Endothelial cell of umbilical vein (primary cell): Measurements from ENCODE around the gene SYTL5. TPM values are rescaled to one million over a fixed set of nuclear protein-coding genes. Genes with fewer than 3 reads are reported as not detected.

Experiments
- BruUV-seq: library from RNA; stranded (reverse); fragments of 400-500 nt; replicated peaks from 2 replicates; lab custom pipeline; 2021; lab: Mats Ljungman, UMichigan
- CTCF ChIA-PET: fragments of 300-600, 350-600 bp; sonication (Branson Sonifier 250); formaldehyde crosslinking; loops from one replicate; lab custom pipeline; 2021; ENCODE audit warnings: antibody characterized with exemption, inconsistent platforms; lab: Charles Lee
- POLR2A ChIA-PET: fragments of 300-600, 350-600 bp; sonication (Branson Sonifier 250); formaldehyde crosslinking; loops from one replicate; lab custom pipeline; 2021; ENCODE audit warnings: antibody characterized with exemption, inconsistent platforms; lab: Charles Lee
- DNase-seq: peaks from one replicate; pipeline ENCODE4 v3.0.0-alpha.2; 2011; ENCODE audit warnings: low read depth, low spot score
- FAIRE-seq: peaks from 2 replicates; lab custom pipeline; 2011; peaks lifted over from hg19 to GRCh38; lab: Jason Lieb, UNC
- H2AFZ ChIP-seq: 2 replicates; pipeline ENCODE4 v1.6.0; 2012; ENCODE audit warnings: low read depth, low read length, control low read depth, inconsistent platforms
- H3K27ac ChIP-seq: 2 replicates; pipeline ENCODE4 v1.5.1; 2011; ENCODE audit warnings: low read depth, mild to moderate bottlenecking, control low read depth, low read length, moderate library complexity; ENCODE audit not compliant: insufficient read depth
- H3K27me3 ChIP-seq, 2 experiments: 2 replicates each; pipeline versions ENCODE4 v1.6.0 to v1.6.1; 2011; ENCODE audit warnings: low read length in 2 of 2, mixed read lengths in 1 of 2; ENCODE audit not compliant: control insufficient read depth in 2 of 2, insufficient read depth in 2 of 2
- H3K36me3 ChIP-seq, 2 experiments: 2 replicates in 1 of 2; 3 replicates in 1 of 2; pipeline ENCODE4 v1.5.1; 2011; ENCODE audit warnings: low read length in 2 of 2, mild to moderate bottlenecking in 1 of 2, moderate library complexity in 1 of 2; ENCODE audit not compliant: control insufficient read depth in 2 of 2, insufficient read depth in 2 of 2; ENCODE audit errors: extremely low read depth in 1 of 2
- H3K4me1 ChIP-seq: 3 replicates; pipeline ENCODE4 v1.5.1; 2011; ENCODE audit warnings: mild to moderate bottlenecking, low read length; ENCODE audit not compliant: control insufficient read depth, insufficient read depth; ENCODE audit errors: extremely low read depth
- H3K4me2 ChIP-seq: 2 replicates; pipeline ENCODE4 v1.6.1; 2011; ENCODE audit warnings: low read length, control low read depth, mixed read lengths; ENCODE audit not compliant: insufficient read depth
- H3K4me3 ChIP-seq, 3 experiments: fragments of 200-600 bp in 1 of 3; sonication (generic), shearing (Covaris generic) in 1 of 3; replicated peaks in 1 of 3; 2 replicates each; pipeline ENCODE4 v1.5.1; 2011 to 2016; ENCODE audit warnings: control low read depth in 3 of 3, low read length in 3 of 3, mild to moderate bottlenecking in 2 of 3, inconsistent platforms in 1 of 3, low read depth in 1 of 3, moderate library complexity in 1 of 3; ENCODE audit not compliant: insufficient read depth in 1 of 3
- H3K79me2 ChIP-seq: 2 replicates; pipeline ENCODE4 v1.6.0; 2012; ENCODE audit warnings: low read length, inconsistent platforms; ENCODE audit not compliant: control insufficient read depth, insufficient read depth
- H3K9ac ChIP-seq: replicated peaks from 2 replicates; pipeline ENCODE3; 2011; ENCODE audit warnings: low read length, control low read depth; ENCODE audit not compliant: insufficient read depth; ENCODE audit errors: extremely low read depth
- H3K9me1 ChIP-seq: replicated peaks from 3 replicates; pipeline ENCODE4 v1.6.0; 2011; ENCODE audit warnings: mild to moderate bottlenecking, low read length; ENCODE audit not compliant: control insufficient read depth, insufficient read depth; ENCODE audit errors: extremely low read depth
- H3K9me3 ChIP-seq: replicated peaks from 2 replicates; pipeline ENCODE4 v1.5.1; 2012; ENCODE audit warnings: low read length, inconsistent platforms; ENCODE audit not compliant: control insufficient read depth, insufficient read depth
- H4K20me1 ChIP-seq: replicated peaks from 2 replicates; pipeline ENCODE3; 2011; ENCODE audit warnings: mild to moderate bottlenecking, low read length; ENCODE audit not compliant: control insufficient read depth, insufficient read depth; ENCODE audit errors: extremely low read depth
- CTCF ChIP-seq, 2 donors: IDR thresholded peaks; 1 replicate in 1 of 2; 2 replicates in 1 of 2; pipeline ENCODE4 v1.5.1; 2011; ENCODE audit warnings: low read length in 2 of 2, mild to moderate bottlenecking in 2 of 2, moderate library complexity in 2 of 2, control low read depth in 1 of 2, inconsistent platforms in 1 of 2, low read depth in 1 of 2; ENCODE audit not compliant: insufficient read depth in 1 of 2; ENCODE audit errors: extremely low read depth in 1 of 2
- EZH2 ChIP-seq: IDR thresholded peaks from 2 replicates; pipeline ENCODE4 v1.6.1; 2012; ENCODE audit warnings: borderline replicate concordance, low read depth, mild to moderate bottlenecking, moderate library complexity, low read length, inconsistent platforms; ENCODE audit not compliant: severe bottlenecking
- FOS ChIP-seq: IDR thresholded peaks from 2 replicates; pipeline ENCODE4 v1.6.1; 2011; ENCODE audit warnings: mild to moderate bottlenecking, low read length, moderate library complexity, borderline replicate concordance; ENCODE audit not compliant: insufficient read depth
- GATA2 ChIP-seq: IDR thresholded peaks from 2 replicates; pipeline ENCODE4 v1.7.0; 2011; ENCODE audit warnings: low read depth, mild to moderate bottlenecking, moderate library complexity, mixed read lengths, low read length; ENCODE audit not compliant: insufficient read length, insufficient read depth
- JUN ChIP-seq: IDR thresholded peaks from 2 replicates; pipeline ENCODE4 v1.6.1; 2011; ENCODE audit warnings: borderline replicate concordance, low read depth; ENCODE audit not compliant: insufficient read length, insufficient read depth
- MAX ChIP-seq: IDR thresholded peaks from 2 replicates; pipeline ENCODE4 v1.6.1; 2011; ENCODE audit not compliant: insufficient read depth, insufficient read length
- MYC ChIP-seq: IDR thresholded peaks from one replicate; pipeline ENCODE4 v1.6.1; 2011; ENCODE audit warnings: mild to moderate bottlenecking, low read depth, low read length
- POLR2A ChIP-seq: IDR thresholded peaks from 2 replicates; pipeline ENCODE4 v1.6.1; 2012; ENCODE audit warnings: low read depth, mild to moderate bottlenecking, control low read depth, low read length
- POLR2AphosphoS5 ChIP-seq: IDR thresholded peaks from 2 replicates; pipeline ENCODE4 v1.6.1; 2012; ENCODE audit warnings: low read depth, mild to moderate bottlenecking, control low read depth, low read length, moderate library complexity; ENCODE audit not compliant: insufficient read depth
- dilution Hi-C: fragments of 300-500 bp; cut with MboI; formaldehyde crosslinking; loops from one replicate; pipeline ENCODE4 v1.15.0; 2019; ENCODE audit warnings: low sequenced_read_pairs; ENCODE audit not compliant: extremely low pct_ligation_motif_present
- intact Hi-C: fragments of 100-400 bp; cut with micrococcal nuclease; formaldehyde crosslinking; loops from one replicate; pipeline ENCODE4 v1.10.0; 2022
- polyA plus RNA-seq, 4 experiments: library from polyadenylated mRNA; depleted of rRNA in 3 of 4; stranded (reverse) in 3 of 4; unstranded in 1 of 4; fragments of >200 nt; gene quantifications; 2 replicates each; pipeline versions ENCODE4 v1.2.1 to v1.2.3, GENCODE V29; 2011 to 2012; ENCODE audit warnings: missing spikeins in 1 of 4
- total RNA-seq: library from RNA; stranded (reverse); gene quantifications from 2 replicates; pipeline ENCODE4 v1.2.3, GENCODE V29; 2021

SYTL5 gene
- total and polyA plus RNA-seq, 2 donors (not counting 3 experiments of a cell fraction or from before 2014, with no cell fraction given) = 0.01 TPM; not detected in 1

DNA sequence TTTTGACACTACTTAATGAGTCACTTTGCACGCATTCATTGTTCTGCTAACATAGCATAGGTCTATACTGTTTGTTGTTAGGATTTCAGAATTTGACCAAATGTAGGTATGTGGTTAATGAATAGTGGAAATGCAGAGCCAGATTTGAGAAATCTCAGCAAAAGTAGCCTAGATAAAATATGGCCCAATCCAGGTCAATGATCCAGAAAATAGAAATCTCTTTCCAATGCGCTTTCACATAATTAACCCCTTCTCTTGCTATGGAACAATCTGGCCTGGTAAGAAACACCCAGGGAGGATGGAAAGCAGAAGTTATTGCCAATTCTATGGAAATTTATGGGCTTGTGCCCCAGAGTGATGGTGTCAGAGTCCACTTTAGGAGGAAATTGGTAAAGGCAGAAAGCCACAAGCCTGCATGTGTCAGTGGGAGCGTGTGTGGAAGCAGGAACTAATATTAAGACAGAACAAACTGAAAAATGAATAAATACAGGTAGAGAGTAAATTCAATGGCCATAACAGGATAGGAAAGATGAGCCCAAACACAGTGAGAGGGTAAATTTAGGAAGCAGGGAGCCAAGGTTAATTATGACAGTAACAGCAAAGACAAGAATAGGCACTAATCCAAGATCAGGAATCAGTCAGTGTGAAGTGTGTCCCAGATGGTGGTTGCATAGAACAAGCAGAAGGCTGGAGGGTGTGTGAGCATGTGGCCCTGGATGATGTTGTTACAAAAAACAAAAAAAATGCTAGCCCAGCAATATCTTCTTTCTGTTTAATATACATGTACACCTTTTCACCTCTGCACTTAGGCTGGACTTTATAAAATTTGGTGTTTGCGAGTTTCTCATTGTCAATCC, 102.9 kb downstream of the SYTL5 start:
- Histone ChIP-seq H3K4me3 (no peak overlapping the region), H3K9me3 (no peaks in the 10 kb centered on the region), H3K9me1 (no peaks in the 10 kb centered on the region), H3K79me2 (no peaks in the 10 kb centered on the region), H3K9ac (no peak overlapping the region), H3K27ac (no peak overlapping the region), H3K36me3 (no peaks in the 10 kb centered on the region), H3K4me2 (no peak overlapping the region), H4K20me1 (no peaks in the 10 kb centered on the region), H2AFZ (no peak overlapping the region), H3K4me1 (peaks cover 14% of the 10 kb centered on the region), H3K27me3 (no peaks in the 10 kb centered on the region)
- POLR2A ChIA-PET = no interaction called here
- intact Hi-C loops = no loop called here
- BruUV-seq = no TSS peak
- CTCF ChIA-PET = no interaction called here
- TF ChIP-seq EZH2 (no peak), GATA2 (no peak), POLR2A (no peak), JUN (no peak), POLR2AphosphoS5 (no peak), CTCF (IDR thresholded peaks at IDR 0.05; ENCODE audit: extremely low read depth in 1 of 2, insufficient read depth in 1 of 2, low read depth in 1 of 2, low read length in 2 of 2) (no peak), MAX (no peak), MYC (no peak), FOS (no peak)
- FAIRE-seq (no peak), DNase-seq (no peak)
- dilution Hi-C loops = no loop called here
